ENCODE data around the gene CYP2C19.
"Not testable (repeated sequence)": the region's sequence is repeated elsewhere in the genome, so short reads cannot be mapped to it uniquely, and the experiment has no call there.

Gene CYP2C19

DNA sequence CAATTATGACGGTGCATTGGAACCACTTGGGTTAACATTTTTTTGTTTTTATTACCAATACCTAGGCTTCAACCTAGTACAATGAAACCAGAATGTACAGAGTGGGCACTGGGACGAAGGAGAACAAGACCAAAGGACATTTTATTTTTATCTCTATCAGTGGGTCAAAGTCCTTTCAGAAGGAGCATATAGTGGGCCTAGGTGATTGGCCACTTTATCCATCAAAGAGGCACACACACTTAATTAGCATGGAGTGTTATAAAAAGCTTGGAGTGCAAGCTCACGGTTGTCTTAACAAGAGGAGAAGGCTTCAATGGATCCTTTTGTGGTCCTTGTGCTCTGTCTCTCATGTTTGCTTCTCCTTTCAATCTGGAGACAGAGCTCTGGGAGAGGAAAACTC, at the start of gene CYP2C19:
Gene CYP2C19 (plus strand): TSS at position 289 of the 400 bp plus-strand sequence. CDS start 25 bp downstream, at position 314.
- DNase-seq: peak in 1 of 3 experiments; percentile 0

DNA sequence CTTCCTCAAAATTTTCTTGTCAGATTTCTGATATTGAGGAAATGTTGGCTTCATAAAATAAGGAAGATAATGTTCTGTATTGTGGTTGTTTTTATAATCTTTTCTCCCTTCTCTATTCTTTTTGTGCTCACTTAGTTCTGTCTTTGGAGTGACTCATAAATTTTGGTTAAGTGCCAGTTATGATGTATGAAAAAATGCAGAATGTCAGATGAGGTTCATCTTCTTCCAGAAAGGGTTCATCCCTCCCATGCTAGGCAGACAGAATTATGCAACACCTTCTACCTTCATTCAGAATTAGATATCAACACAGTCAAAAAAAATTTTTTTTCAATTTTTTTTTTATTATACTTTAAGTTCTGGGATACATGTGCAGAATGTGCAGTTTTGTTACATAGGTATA, 36.6 kb upstream of the CYP2C19 start:
- DNase-seq: no peak

DNA sequence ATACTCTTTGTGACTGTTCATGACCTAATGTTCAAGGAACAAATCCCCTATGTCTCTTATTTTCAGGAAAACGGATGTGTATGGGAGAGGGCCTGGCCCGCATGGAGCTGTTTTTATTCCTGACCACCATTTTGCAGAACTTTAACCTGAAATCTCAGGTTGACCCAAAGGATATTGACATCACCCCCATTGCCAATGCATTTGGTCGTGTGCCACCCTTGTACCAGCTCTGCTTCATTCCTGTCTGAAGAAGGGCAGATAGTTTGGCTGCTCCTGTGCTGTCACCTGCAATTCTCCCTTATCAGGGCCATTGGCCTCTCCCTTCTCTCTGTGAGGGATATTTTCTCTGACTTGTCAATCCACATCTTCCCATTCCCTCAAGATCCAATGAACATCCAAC, 27.3 kb upstream of the CYP2C19 start:
- no peak for DNase-seq

DNA sequence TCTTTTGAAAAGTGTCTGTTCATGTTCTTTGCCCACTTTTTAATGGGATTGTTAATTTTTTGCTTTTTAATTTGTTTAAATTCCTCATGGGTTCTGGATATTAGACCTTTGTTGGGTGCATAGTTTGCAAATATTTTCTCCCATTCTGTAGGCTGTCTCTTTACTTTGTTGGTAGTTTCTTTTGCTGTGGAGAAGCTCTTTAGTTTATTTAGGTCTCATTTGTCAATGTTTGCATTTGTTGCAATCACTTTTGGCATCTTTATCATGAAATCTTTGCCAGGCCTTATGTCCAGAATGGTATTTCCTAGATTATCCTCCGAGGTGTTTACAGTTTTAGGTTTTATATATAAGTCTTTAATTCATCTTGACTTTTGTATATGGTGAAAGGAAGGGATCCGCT, 23.9 kb upstream of the CYP2C19 start:
- DNase-seq: no peak

DNA sequence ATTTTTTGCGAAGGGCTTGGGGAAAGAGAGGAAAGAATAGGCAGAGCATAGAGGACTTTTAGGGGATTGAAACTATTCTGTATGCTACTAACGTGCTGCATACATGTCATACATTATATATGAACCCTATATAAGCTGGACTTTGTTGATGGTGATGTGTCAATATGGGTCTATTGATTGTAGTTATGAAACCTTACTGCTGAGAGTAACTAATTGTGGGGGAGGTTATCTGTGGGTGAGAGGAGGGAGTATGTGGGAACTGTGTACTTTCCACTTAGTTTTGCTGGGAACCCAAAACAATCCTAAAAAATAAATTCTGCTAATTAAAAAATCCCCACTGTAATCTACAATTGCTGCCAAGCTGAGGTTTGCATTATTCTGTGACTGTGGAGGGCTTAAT, 15.3 kb upstream of the CYP2C19 start:
- DNase-seq: no peak

DNA sequence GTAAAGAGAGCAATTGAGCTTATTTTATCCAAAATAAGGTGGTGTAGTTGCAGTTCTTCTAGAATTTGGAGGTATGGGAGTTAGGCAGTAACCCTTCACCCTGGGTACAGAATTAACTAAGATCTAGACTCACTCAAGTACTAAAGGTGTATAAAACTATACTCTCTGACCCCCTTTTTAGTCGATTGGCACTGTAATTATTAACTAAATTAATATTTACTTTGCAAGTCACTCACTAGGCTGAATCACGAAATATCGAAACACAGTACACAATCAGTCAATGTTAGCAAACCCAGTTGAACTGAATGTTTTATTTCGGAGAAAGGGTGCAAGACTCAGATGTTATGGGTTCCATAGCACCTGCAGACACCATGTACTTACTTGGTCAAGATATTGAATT, 14.6 kb upstream of the CYP2C19 start:
- DNase-seq: no peak

DNA sequence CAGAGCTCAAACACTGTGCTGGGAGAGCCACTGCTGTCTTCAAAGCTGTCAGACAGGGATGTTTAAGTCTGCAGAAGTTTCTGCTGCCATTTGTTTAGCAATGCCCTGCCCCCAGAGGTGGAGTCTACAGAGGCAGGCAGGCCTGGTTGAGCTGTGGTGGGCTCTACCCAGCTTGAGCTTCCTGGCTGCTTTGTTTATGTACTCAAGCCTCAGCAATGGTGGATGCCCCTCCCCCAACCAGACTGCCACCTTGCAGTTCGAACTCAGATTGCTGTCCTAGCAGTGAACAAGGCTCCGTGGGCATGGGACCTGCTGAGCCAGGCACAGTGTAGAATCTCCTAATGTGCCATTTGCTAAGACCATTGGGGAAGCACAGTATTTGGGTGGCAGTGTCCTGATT, 4.6 kb upstream of the CYP2C19 start:
- no peak for DNase-seq

DNA sequence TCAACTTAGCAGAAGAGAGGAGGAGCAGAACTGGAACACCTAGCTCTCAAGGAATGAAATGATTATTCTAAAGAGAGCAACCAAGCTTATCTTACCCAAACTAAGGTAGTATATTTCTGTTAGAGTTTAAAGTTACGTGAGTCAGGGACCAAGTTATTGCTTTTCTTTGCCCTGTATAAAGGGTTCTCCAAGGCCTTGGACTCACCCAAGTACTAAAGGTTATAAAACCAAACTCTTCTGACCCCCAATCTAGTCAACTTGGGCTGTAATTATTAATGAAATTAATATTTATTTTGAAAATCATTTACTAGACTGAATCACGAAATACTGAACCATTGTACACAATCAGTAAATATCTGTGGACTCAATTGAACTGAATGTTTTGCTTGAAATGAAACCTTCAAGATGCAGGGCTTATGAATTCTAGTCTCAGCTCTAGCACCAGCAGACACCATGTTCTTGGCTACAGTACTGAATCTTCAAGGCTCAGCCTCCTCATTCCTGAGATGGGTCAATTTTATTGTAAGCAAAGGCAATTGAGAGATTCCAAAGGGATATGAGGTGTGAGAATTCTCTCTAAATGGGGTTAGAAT, 1.8 kb upstream of the CYP2C19 start:
- no peak for DNase-seq

DNA sequence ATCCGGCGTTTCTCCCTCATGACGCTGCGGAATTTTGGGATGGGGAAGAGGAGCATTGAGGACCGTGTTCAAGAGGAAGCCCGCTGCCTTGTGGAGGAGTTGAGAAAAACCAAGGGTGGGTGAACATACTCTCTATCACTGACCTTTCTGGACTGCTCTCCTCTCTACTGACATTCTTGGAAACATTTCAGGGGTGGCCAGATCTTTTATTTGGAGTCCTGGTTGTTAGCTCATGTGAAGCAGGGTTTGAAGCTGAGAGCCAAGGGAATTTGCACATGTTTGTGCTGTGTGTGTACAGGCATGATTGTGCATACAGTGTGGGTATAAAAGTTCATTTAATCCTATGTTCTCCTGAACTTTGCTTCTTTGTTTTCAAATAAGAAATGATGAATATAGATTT, 12.9 kb downstream of the CYP2C19 start:
- DNase-seq: not testable (repeated sequence)

DNA sequence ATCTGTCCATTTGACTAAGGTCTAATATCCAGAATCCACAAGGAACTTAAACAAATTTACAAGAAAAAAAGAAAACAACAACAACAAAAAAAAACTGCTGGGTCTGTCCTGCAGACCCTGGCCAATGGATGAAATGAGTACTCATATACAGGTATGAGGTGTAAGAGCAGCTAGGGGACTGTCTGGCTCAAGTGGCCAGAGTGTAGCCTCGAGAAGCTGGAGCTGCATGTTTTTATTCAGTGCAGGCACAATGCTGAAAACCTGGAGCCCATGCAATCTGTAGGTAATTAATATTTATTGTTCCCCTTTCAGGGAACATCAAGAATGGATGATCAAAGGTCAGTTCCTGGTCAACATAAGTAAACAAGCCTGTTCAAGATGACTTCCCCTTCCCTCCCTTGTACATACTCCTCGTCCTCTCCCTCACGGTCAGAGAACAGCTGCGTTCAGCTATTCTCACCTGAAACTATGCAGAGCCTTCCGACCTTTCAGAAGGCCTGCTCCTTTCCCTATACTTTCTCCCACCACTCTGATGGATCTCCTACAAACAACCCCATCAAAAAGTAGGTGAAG, 15.5 kb downstream of the CYP2C19 start:
- DNase-seq: no peak

DNA sequence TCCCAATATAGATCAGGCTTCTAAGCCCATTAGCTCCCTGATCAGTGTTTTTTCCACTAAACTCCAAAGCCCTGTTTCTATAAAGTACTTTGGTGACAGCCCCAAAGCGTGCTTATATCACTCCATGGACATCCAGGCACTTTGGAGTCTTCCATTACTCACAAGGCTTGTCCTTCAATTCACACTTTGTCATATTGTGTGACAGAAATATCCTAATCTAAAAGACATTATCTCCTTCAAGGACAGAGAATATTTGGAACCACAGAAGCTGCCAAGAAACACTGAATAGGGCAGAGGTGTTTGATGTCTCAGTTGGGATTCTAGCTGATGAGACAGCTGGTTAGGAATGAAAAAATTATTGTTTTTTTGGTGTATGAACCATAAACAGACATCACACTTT, 18.4 kb downstream of the CYP2C19 start:
- DNase-seq: no peak

DNA sequence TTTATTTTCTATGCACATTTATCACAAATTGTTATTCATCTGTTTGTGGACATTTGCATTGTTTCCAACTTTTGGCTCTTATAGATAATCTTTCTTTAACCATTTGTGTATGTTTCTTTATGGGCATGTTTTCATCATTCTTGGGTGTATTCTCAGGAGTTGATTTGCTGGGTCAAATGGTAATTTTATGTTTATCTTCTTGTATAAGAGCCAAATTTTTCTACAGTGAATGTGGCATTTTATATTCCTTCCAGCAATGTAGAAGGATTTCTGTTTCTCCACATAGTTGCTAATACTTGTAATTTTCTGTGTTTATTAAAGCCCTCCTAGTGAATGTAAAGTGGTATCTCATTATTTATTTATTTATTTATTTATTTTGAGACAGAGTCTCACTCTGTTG, 21.8 kb downstream of the CYP2C19 start:
- no peak for DNase-seq

DNA sequence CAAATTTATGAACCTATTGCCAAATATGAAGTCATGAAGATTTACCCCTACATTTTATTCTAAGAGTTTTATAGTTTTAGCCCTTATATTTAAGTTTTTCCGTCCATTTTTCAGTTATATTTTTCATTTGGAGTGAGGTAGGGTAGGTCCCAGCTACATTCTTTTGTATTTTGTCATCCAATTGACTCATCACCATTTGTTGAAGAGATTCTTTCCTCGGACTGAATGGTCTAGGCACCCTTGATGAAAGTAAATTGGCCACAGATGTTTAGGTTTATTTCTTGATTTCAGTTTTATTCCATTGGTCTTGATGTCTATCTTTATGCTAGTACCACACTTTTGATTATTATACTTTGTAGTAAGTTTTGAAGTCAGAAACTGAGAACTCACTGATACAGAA, 22.7 kb downstream of the CYP2C19 start:
- no peak for DNase-seq

DNA sequence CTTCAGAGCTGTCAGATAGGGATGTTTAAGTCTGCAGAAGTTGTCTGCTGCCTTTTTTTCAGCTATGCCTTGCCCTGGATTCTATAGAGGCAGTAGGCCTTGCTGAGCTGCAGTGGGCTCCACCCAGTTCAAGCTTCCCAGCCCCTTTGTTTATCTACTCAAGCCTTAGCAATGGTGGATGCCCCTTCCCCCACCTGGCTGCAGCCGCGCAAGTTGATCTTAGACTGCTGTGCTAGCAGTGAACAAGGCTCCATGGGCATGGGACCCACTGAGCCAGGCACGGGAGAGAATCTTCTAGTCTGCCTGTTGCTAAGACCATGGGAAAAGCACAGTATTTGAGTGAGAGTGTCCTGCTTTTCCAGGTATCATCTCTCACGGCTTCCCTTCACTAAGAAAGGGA, 38.1 kb downstream of the CYP2C19 start:
- DNase-seq: not testable (repeated sequence)

DNA sequence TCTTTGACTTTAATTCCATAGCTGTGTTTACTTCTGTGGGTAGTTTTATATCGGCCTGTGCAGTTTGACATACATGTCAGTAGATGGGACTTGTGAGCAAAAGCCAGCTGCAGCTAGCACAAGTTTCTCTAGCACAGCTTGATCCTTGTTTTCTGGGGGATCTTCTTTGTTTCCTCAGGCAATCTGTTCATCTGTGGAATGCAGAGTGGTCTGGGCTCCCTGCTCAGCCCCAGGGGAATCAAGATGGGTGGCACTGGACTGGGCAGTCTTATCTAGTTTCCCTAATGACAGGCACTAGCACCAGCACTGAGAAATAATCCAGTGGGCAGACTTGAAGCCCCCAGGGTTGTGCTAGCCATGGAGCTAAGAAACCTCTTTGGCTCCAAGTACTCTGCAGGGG, 40.8 kb downstream of the CYP2C19 start:
- DNase-seq: no peak

DNA sequence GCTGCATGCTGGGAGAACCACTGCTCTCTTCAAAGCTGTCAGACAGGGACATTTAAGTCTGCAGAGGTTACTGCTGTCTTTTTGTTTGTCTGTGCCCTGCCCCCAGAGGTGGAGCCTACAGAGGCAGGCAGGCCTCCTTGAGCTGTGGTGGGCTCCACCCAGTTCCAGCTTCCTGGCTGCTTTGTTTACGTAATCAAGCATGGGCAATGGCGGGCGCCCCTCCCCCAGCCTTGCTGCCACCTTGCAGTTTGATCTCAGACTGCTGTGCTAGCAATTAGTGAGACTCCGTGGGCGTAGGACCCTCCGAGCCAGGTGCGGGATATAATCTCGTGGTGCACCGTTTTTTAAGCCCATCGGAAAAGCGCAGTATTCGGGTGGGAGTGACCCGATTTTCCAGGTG, 67.5 kb downstream of the CYP2C19 start:
- not testable (repeated sequence) for DNase-seq

DNA sequence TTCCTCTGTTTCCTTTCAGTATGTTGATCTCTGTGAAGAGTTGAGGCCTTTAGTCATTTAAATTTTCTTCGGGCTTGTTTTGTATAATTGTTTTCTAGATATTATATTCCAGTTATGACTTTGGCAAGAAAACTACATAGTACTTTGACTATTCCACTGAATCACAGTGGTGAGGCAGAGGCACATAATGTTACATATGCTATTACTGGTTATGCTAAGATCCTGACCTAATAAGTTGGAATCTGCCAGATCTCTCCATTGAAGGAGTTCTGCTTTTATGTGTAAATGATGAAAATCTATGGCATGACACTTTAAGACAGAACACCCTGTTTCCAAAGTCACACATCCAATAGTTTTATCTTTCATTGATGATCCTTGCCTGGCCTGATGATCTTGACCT, 83.7 kb downstream of the CYP2C19 start:
- no peak for DNase-seq

DNA sequence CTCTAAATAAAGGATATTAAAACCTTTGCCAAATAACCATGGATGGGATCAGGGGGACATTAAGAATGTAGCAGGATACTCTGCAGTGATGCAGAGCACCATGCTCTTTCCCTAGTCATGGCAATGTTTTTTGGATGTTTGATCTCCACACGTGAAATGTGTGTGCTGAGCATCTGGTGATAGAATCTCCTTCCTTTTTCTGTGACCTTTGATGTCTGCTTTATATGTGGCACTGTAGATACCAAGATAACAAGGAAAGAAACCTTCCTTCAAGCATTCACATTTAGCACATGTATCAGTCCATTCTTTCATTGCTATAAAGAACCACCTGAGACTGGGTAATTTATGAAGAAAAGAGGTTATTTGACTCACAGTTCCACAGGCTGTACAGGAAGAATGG, 88.3 kb downstream of the CYP2C19 start:
- DNase-seq: no peak

DNA sequence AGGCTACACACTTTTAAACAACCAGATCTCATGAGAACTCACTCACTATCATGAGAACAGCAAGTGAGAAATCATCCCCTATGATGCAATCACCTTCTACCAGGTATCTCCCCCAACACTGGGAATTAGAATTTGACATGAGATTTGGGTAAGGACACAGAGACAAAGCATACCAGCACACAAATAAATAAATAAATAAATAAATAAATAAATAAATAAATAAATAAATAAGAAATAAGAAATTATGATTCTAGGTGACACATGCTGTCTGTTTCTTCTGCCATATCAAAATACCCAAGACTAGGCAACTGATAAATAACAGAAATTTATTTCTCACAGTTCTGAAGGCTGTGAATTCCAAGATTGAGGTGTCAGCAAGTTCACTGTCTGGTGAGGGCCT, 88.8 kb downstream of the CYP2C19 start:
- DNase-seq: no peak

DNA sequence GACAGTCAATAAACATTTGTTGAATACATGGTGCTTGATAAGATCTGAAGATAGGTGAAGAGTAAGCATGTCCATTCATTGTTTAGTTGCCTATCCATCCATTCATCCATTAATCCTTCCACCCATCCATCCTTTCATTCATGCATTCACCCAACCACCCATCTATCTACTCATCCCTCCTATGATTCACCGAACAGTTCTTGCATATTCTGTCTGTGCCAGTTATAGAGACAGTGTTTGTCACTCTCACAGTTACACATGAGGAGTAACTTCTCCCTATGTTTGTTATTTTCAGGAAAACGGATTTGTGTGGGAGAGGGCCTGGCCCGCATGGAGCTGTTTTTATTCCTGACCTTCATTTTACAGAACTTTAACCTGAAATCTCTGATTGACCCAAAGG, 90.0 kb downstream of the CYP2C19 start:
- no peak for DNase-seq

DNA sequence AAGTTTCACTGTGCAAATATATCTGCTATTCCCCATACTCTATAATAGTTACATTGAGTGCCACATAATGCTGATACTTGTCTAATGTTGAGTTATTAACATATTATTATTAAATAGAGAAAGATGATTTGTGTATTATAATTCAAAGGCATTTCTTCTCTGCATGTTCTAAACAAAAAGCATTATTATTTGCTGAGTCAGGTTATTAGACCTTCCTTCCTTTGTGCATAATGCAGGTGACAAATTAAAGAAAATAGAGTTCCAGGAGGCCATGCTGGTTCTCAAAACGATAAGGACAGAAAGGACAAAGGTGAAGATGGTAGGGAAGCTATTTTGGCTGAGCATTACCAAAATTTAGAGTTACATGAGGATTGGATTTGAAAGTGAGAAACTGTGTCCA, 90.6 kb downstream of the CYP2C19 start:
- DNase-seq: no peak

DNA sequence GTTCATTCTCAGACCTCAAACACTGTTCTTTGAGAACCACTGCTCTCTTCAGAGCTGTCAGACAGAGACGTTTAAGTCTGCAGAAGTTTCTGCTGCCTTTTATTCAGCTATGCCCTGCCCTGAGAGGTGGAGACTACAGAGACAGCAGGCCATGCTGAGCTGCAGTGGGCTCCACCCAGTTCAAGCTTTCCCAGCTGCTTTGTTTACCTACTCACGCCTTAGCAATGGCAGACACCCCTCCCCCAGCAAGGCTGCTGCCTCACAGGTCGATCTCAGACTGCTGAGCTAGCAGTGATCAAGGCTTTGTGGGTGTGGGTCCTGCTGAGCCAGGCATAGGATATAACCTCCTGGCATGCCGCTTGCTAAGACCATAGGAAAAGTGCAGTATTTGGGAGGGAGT, 95.5 kb downstream of the CYP2C19 start:
- peak in 1 of 3 experiments; percentile 1 for DNase-seq

DNA sequence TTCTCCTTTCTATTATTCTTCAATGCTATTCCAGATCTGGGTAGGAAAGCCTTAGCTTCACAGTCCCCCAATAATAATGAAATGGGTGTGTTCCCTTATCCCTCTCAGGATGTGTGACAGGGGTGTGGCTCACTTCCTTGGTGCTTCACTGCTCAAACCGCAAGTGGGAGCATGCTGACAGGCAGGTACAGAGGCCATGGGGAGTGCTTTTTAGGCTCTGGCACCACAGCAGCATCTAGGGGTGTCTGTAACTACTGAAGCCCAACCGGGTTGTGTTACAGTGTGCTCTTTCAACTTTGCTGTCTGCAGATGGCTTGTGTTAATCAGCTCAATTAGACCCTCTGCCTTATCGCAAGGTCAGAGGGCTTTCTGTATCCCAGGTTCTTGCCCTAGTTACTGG, 96.6 kb downstream of the CYP2C19 start:
- no peak for DNase-seq

DNA sequence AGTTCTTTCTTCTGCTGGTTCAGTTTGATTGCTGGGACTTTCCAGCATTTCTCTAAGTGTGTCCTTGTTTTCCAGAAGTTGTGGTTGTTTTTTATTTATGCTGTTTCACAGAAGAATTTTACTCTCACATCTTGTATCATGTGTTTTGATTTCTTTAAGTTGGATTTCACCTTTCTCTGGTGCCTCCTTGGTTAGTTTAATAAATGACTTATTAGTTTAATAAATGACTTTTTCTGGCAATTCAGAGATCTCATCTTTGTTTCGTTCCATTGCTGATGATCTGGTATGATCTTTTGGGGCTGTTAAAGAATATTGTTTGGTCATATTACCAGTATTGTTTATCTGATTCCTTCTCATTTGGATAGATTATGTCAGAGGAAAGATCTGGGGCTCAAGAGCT, 116.2 kb downstream of the CYP2C19 start:
- no peak for DNase-seq

DNA sequence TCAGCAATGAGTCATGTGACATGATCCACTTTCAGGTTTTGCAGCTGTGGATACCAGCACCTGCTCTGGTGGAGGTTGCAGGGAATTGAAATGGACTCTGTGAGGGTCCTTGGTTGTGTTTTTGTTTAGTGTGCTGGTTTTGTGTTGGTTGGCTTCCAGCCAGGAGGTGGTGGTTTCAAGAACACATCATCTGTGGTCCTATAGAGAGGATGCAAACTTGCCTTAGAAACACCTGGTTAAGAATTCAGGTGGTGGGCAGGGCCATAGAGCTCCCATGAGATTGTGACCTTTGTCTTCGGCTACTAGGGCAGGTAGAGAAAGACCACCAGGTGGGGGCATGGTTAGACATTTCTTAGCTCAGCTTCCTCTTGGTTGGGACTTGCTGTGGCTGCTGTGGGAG, 116.7 kb downstream of the CYP2C19 start:
- no peak for DNase-seq
